Activated B cell treated with CpG ODN at 0.5 μM for 24 hours (primary cell): Measurements from ENCODE around the gene ZNF212. TPM values are rescaled to one million over a fixed set of nuclear protein-coding genes. Genes with fewer than 3 reads are reported as not detected.

Experiments used
- ATAC-seq: fragments of 200-7000 bp; cut with Tn5 transposase; one replicate; pipeline ENCODE4 v1.10.0; 2021; ENCODE audit warnings: low read depth, mild to moderate bottlenecking, moderate library complexity
- CTCF ChIA-PET: fragments of 350-600 bp; sonication (Branson Sonifier 250); formaldehyde crosslinking; loops from one replicate; lab custom pipeline; 2021; ENCODE audit warnings: antibody characterized with exemption; lab: Charles Lee
- POLR2A ChIA-PET: fragments of 350-600 bp; sonication (Branson Sonifier 250); formaldehyde crosslinking; loops from one replicate; lab custom pipeline; 2021; ENCODE audit warnings: antibody characterized with exemption; lab: Charles Lee
- DNase-seq: peaks from one replicate; pipeline ENCODE4 v3.0.0; 2022
- H3K27ac Mint-ChIP-seq: one replicate; pipeline ENCODE4 v1.8.0; 2020; ENCODE audit warnings: mixed read lengths
- H3K27me3 Mint-ChIP-seq: one replicate; pipeline ENCODE4 v1.8.0; 2021; ENCODE audit warnings: mixed read lengths
- H3K36me3 Mint-ChIP-seq: one replicate; pipeline ENCODE4 v1.8.0; 2021; ENCODE audit warnings: low read depth, mixed read lengths
- H3K4me1 Mint-ChIP-seq: one replicate; pipeline ENCODE4 v1.8.0; 2021; ENCODE audit warnings: mixed read lengths
- H3K4me3 Mint-ChIP-seq: one replicate; pipeline ENCODE4 v1.8.0; 2020; ENCODE audit warnings: mild to moderate bottlenecking, mixed read lengths
- H3K9me3 Mint-ChIP-seq: one replicate; pipeline ENCODE4 v1.8.0; 2020; ENCODE audit warnings: mixed read lengths
- intact Hi-C: fragments of 100-400 bp; cut with micrococcal nuclease; formaldehyde crosslinking; loops from one replicate; pipeline ENCODE4 v1.15.1; 2024
- total RNA-seq: library from RNA; stranded (reverse); gene quantifications from 2 replicates; pipeline ENCODE4 v1.2.3, GENCODE V29; 2022
- TF ChIP-seq, protein P1 (sequence below): fragments of 200-600 bp; IDR thresholded peaks from one replicate; pipeline ENCODE4 v1.8.0; 2022; ENCODE audit warnings: antibody characterized with exemption, mild to moderate bottlenecking

ZNF212 gene
- total RNA-seq, result 17.0 and 21.0 TPM in 2 replicates

GRCh38 chr7:149239345-149240143, at the start of gene ZNF212:
Gene ZNF212 (plus strand): TSS chr7:149239651. CDS start chr7:149239779, 128 bp downstream.
- H3K4me1 Mint-ChIP-seq, result peaks cover 36% of the 10 kb centered on the region
- H3K27me3 Mint-ChIP-seq, result no peaks in the 10 kb centered on the region
- peaks cover 8% of the 10 kb centered on the region for H3K36me3 Mint-ChIP-seq
- CTCF ChIA-PET, result interaction anchor here (0.9 to 1.1 kb wide), 4 partner anchors 20 to 183 kb away, joined by 3 to 5 read pairs (median 4); partner anchors contain the start of gene ZNF398
- H3K9me3 Mint-ChIP-seq, result peaks cover 3% of the 10 kb centered on the region
- ATAC-seq, result peak; percentile 99
- POLR2A ChIA-PET, result interaction anchor here (2.5 to 2.6 kb wide), 2 partner anchors 22 to 92 kb away, joined by 5 to 13 read pairs; partner anchors contain the start of genes ZNF398 and ZNF783
- TF ChIP-seq, protein P1, sequence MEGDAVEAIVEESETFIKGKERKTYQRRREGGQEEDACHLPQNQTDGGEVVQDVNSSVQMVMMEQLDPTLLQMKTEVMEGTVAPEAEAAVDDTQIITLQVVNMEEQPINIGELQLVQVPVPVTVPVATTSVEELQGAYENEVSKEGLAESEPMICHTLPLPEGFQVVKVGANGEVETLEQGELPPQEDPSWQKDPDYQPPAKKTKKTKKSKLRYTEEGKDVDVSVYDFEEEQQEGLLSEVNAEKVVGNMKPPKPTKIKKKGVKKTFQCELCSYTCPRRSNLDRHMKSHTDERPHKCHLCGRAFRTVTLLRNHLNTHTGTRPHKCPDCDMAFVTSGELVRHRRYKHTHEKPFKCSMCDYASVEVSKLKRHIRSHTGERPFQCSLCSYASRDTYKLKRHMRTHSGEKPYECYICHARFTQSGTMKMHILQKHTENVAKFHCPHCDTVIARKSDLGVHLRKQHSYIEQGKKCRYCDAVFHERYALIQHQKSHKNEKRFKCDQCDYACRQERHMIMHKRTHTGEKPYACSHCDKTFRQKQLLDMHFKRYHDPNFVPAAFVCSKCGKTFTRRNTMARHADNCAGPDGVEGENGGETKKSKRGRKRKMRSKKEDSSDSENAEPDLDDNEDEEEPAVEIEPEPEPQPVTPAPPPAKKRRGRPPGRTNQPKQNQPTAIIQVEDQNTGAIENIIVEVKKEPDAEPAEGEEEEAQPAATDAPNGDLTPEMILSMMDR, result no peak
- peak within 1 kb of the TSS; percentile 76 for H3K27ac Mint-ChIP-seq
- peak; percentile 82 for DNase-seq
- intact Hi-C loops, result loop anchor here (1.0 to 10.0 kb wide), 12 partner anchors 23 to 599 kb away; partner anchors contain the start of genes PDIA4, ZNF282, ZNF398 and ZNF425
- H3K4me3 Mint-ChIP-seq, result peak within 1 kb of the TSS; percentile 91

DNA sequence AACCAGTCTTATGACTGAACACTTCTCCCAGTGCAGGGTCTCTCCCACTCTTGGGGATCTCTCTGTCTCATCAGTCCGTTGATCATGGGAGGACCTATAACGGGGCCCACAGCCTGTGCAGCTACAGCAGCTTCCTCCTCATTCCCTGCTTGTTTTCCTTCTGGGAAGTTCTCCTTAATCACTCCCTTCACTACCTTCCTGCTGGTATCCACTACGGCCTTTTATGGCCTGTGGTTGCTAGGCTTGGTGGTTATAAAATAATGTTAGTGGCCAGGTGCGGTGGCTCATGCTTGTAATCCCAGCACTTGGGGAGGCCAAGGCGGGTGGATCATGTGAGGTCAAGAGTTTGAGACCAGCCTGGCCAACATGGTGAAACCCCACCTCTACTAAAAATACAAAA, 47.6 kb upstream of the ZNF212 start:
- ChIA-PET CTCF (no interaction called here), POLR2A (no interaction called here)
- peaks cover 23% of the 10 kb centered on the region for H3K4me1 Mint-ChIP-seq
- no peaks in the 10 kb centered on the region for H3K9me3 Mint-ChIP-seq
- DNase-seq, result no peak
- no peaks in the 10 kb centered on the region for H3K27me3 Mint-ChIP-seq
- no peak for ATAC-seq
- no peak overlapping the region for H3K27ac Mint-ChIP-seq
- peaks cover 5% of the 10 kb centered on the region for H3K36me3 Mint-ChIP-seq
- TF ChIP-seq, protein P1, result no peak
- intact Hi-C loops, result no loop called here
- peak overlapping the region; percentile 83 for H3K4me3 Mint-ChIP-seq

DNA sequence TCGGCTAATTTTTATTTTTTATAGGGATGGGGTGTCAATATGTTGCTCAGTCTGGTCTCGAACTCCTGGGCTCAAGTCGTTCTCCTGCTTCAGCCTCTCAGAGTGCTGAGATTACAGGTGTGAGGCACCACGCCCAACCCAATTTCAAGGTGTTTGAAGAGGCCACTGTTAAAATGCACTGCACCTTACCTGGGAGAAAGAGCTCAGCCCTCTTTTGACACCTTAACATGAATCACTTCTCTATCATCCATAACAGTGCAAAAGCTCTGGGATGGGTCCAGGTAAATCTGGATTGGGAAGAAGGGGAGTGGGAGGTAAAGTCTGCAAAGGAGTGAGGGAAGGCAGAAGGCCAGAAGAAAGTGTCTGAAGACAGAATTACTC, 44.7 kb upstream of the ZNF212 start:
- DNase-seq (no peak), ATAC-seq (no peak)
- Mint-ChIP-seq H3K9me3 (no peaks in the 10 kb centered on the region), H3K27ac (no peak overlapping the region), H3K36me3 (peaks cover 21% of the 10 kb centered on the region), H3K27me3 (no peaks in the 10 kb centered on the region), H3K4me1 (peaks cover 31% of the 10 kb centered on the region), H3K4me3 (peak overlapping the region; percentile 87)
- TF ChIP-seq, protein P1, result no peak
- intact Hi-C loops, result loop anchor here (2.0 to 5.0 kb wide), 4 partner anchors 44 to 228 kb away; partner anchors contain the start of genes PDIA4, ZNF212 and ZNF783
- CTCF ChIA-PET, result interaction anchor here (0.6 to 2.1 kb wide), 7 partner anchors 14 to 261 kb away, joined by 3 to 8 read pairs (median 4); partner anchors contain the start of genes ZNF398 and ZNF425
- POLR2A ChIA-PET, result interaction anchor here (1.4 to 2.0 kb wide), 4 partner anchors 48 to 228 kb away, joined by 7 to 10 read pairs (median 8); partner anchors contain the start of genes ZNF398, ZNF425 and ZNF783

- TF ChIP-seq, protein P1, result no peak
- ATAC-seq (peak; percentile 88), DNase-seq (peak; percentile 68)
- ChIA-PET CTCF (interaction anchor here (0.6 to 2.1 kb wide), 8 partner anchors 15 to 260 kb away, joined by 3 to 8 read pairs (median 4); partner anchors contain the start of genes ZNF398 and ZNF425), POLR2A (interaction anchor here (0.5 to 2.0 kb wide), 5 partner anchors 48 to 227 kb away, joined by 3 to 10 read pairs (median 8); partner anchors contain the start of genes ZNF398, ZNF425 and ZNF783)
- H3K4me3 Mint-ChIP-seq, result peak within 1 kb of the TSS; percentile 89
- intact Hi-C loops, result loop anchor here (1.0 to 5.0 kb wide), 5 partner anchors 43 to 227 kb away; partner anchors contain the start of genes PDIA4, ZNF212, ZNF398 and ZNF783
- H3K27me3 Mint-ChIP-seq, result no peaks in the 10 kb centered on the region
- peaks cover 26% of the 10 kb centered on the region for H3K36me3 Mint-ChIP-seq
- peaks cover 31% of the 10 kb centered on the region for H3K4me1 Mint-ChIP-seq
- peak within 1 kb of the TSS; percentile 66 for H3K27ac Mint-ChIP-seq
- H3K9me3 Mint-ChIP-seq, result no peaks in the 10 kb centered on the region
Measured at GRCh38 chr7:149195180-149196150, 44.0 kb upstream of the ZNF212 start, which contains the start of gene ZNF282. Gene ZNF282 (plus strand): TSS chr7:149195546. CDS start chr7:149195590, 44 bp downstream.
